Measurements from ENCODE around the gene PNLIPRP1.

Gene PNLIPRP1

GRCh38 chr10:116633216-116633600, 42.4 kb downstream of the PNLIPRP1 start:
- no peak for DNase-seq

- DNase-seq, result no peak
These were observed 43.6 kb downstream of the PNLIPRP1 start for GRCh38 chr10:116634126-116634975.

- no peak for DNase-seq
These were observed 45.6 kb downstream of the PNLIPRP1 start for GRCh38 chr10:116636385-116636784.

GRCh38 chr10:116636976-116637375, 46.2 kb downstream of the PNLIPRP1 start:
- DNase-seq, result no peak

GRCh38 chr10:116637830-116638229, 47.1 kb downstream of the PNLIPRP1 start:
- no peak for DNase-seq

- no peak for DNase-seq
These were observed 55.7 kb downstream of the PNLIPRP1 start for GRCh38 chr10:116646502-116646901.

- DNase-seq, result no peak
These were observed 58.1 kb downstream of the PNLIPRP1 start for GRCh38 chr10:116648903-116649302.

GRCh38 chr10:116653885-116654284, 63.1 kb downstream of the PNLIPRP1 start:
- no peak for DNase-seq

GRCh38 chr10:116654816-116655215, 64.1 kb downstream of the PNLIPRP1 start:
- DNase-seq, result no peak

- no peak for DNase-seq
These were observed 64.8 kb downstream of the PNLIPRP1 start for GRCh38 chr10:116655568-116655967.

- DNase-seq, result no peak
These were observed 65.3 kb downstream of the PNLIPRP1 start for GRCh38 chr10:116656044-116656443.

GRCh38 chr10:116657863-116658551, 67.2 kb downstream of the PNLIPRP1 start:
- DNase-seq, result no peak

Measured in fibroblast of skin of right biceps (primary cell).